Adrenal gland (tissue), 5 donors: Measurements from ENCODE around the gene CSF2.

Source experiments
- POLR2A ChIP-seq, 2 donors: fragments of 450-650 bp; IDR thresholded peaks; one replicate each; pipeline ENCODE4 v1.6.1; 2017; ENCODE audit warnings: antibody characterized with exemption in 2 of 2, mild to moderate bottlenecking in 2 of 2, moderate library complexity in 1 of 2
- TF ChIP-seq, protein P1 (sequence below), 6 experiments: fragments of 450-650 bp in 4 of 6; fragments of 200-600 bp in 2 of 6; sonication (generic) in 1 of 6; IDR thresholded peaks; 1 replicate in 5 of 6; 2 replicates in 1 of 6; pipeline versions ENCODE4 v1.5.1 to v1.8.0; 2016 to 2021; ENCODE audit warnings: antibody characterized with exemption in 6 of 6, mild to moderate bottlenecking in 2 of 6, moderate library complexity in 1 of 6
- donor health status: DM: no; HTN: no; CAD: no.

GRCh38 chr5:132057498-132058255, 15.9 kb upstream of the CSF2 start:
- TF ChIP-seq, protein P1, sequence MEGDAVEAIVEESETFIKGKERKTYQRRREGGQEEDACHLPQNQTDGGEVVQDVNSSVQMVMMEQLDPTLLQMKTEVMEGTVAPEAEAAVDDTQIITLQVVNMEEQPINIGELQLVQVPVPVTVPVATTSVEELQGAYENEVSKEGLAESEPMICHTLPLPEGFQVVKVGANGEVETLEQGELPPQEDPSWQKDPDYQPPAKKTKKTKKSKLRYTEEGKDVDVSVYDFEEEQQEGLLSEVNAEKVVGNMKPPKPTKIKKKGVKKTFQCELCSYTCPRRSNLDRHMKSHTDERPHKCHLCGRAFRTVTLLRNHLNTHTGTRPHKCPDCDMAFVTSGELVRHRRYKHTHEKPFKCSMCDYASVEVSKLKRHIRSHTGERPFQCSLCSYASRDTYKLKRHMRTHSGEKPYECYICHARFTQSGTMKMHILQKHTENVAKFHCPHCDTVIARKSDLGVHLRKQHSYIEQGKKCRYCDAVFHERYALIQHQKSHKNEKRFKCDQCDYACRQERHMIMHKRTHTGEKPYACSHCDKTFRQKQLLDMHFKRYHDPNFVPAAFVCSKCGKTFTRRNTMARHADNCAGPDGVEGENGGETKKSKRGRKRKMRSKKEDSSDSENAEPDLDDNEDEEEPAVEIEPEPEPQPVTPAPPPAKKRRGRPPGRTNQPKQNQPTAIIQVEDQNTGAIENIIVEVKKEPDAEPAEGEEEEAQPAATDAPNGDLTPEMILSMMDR (IDR thresholded peaks at IDR 0.05): no peak
- no peak for TF ChIP-seq POLR2A (IDR thresholded peaks at IDR 0.05)
